Mononuclear cell (primary cell): ENCODE results near the gene WWOX. TPM values are rescaled to one million over a fixed set of nuclear protein-coding genes. Genes with fewer than 3 reads are reported as not detected.

ENCODE experiments used
- H3K27me3 ChIP-seq: 2 replicates; pipeline ENCODE4 v1.6.0; 2011; ENCODE audit warnings: low read length, control low read depth; ENCODE audit not compliant: insufficient read depth
- H3K4me1 ChIP-seq: 2 replicates; pipeline ENCODE4 v1.5.1; 2011; ENCODE audit warnings: mild to moderate bottlenecking, low read length, control low read depth; ENCODE audit not compliant: insufficient read depth
- H3K4me3 ChIP-seq: 2 replicates; pipeline ENCODE4 v1.5.1; 2011; ENCODE audit warnings: mild to moderate bottlenecking, low read length, moderate library complexity
- H3K9me3 ChIP-seq: 2 replicates; pipeline ENCODE4 v1.5.1; 2011; ENCODE audit warnings: low read depth, mild to moderate bottlenecking, control low read depth, low read length
- total RNA-seq: library from RNA; depleted of rRNA; stranded (reverse); fragments of >200 nt; gene quantifications from one replicate; pipeline ENCODE4 v1.2.3, GENCODE V29; 2012

Gene WWOX
- total RNA-seq, 1 donor: 22.7 TPM

GRCh38 chr16:78436023-78436422 lies 336.6 kb downstream of the WWOX start:
- no peaks in the 10 kb centered on the region for H3K4me1 ChIP-seq
- H3K9me3 ChIP-seq: no peaks in the 10 kb centered on the region
- H3K4me3 ChIP-seq: no peak overlapping the region
- no peaks in the 10 kb centered on the region for H3K27me3 ChIP-seq

GRCh38 chr16:78436846-78437245 lies 337.4 kb downstream of the WWOX start:
- Histone ChIP-seq H3K9me3 (no peaks in the 10 kb centered on the region), H3K27me3 (no peaks in the 10 kb centered on the region), H3K4me3 (no peak overlapping the region), H3K4me1 (no peaks in the 10 kb centered on the region)

- no peak overlapping the region for H3K4me3 ChIP-seq
- no peaks in the 10 kb centered on the region for H3K9me3 ChIP-seq
- no peaks in the 10 kb centered on the region for H3K27me3 ChIP-seq
- H3K4me1 ChIP-seq: no peaks in the 10 kb centered on the region
Measured at GRCh38 chr16:78437352-78437968, 338.0 kb downstream of the WWOX start.

GRCh38 chr16:78438219-78438618 lies 338.8 kb downstream of the WWOX start:
- H3K4me3 ChIP-seq: no peak overlapping the region
- no peaks in the 10 kb centered on the region for H3K9me3 ChIP-seq
- H3K4me1 ChIP-seq: no peaks in the 10 kb centered on the region
- no peaks in the 10 kb centered on the region for H3K27me3 ChIP-seq

- no peaks in the 10 kb centered on the region for H3K9me3 ChIP-seq
- no peaks in the 10 kb centered on the region for H3K27me3 ChIP-seq
- no peak overlapping the region for H3K4me3 ChIP-seq
- no peaks in the 10 kb centered on the region for H3K4me1 ChIP-seq
Measured at GRCh38 chr16:78438632-78439031, 339.2 kb downstream of the WWOX start.

- H3K4me3 ChIP-seq: no peak overlapping the region
- H3K9me3 ChIP-seq: no peaks in the 10 kb centered on the region
- no peaks in the 10 kb centered on the region for H3K27me3 ChIP-seq
- H3K4me1 ChIP-seq: no peaks in the 10 kb centered on the region
Measured at GRCh38 chr16:78439646-78440045, 340.2 kb downstream of the WWOX start.

- Histone ChIP-seq H3K9me3 (no peaks in the 10 kb centered on the region), H3K4me1 (no peaks in the 10 kb centered on the region), H3K4me3 (no peak overlapping the region), H3K27me3 (no peaks in the 10 kb centered on the region)
Measured at GRCh38 chr16:78441298-78441697, 341.8 kb downstream of the WWOX start.

GRCh38 chr16:78443542-78444364 lies 344.3 kb downstream of the WWOX start:
- Histone ChIP-seq H3K9me3 (no peaks in the 10 kb centered on the region), H3K4me3 (no peak overlapping the region), H3K4me1 (no peaks in the 10 kb centered on the region), H3K27me3 (no peaks in the 10 kb centered on the region)

GRCh38 chr16:78445818-78446217 lies 346.4 kb downstream of the WWOX start:
- H3K4me1 ChIP-seq: no peaks in the 10 kb centered on the region
- H3K4me3 ChIP-seq: no peak overlapping the region
- no peaks in the 10 kb centered on the region for H3K9me3 ChIP-seq

GRCh38 chr16:78446486-78446885 lies 347.0 kb downstream of the WWOX start:
- no peak overlapping the region for H3K4me3 ChIP-seq
- no peaks in the 10 kb centered on the region for H3K4me1 ChIP-seq
- no peaks in the 10 kb centered on the region for H3K9me3 ChIP-seq
- no peaks in the 10 kb centered on the region for H3K27me3 ChIP-seq

More at GRCh38 chr16:78445818-78446217, 346.4 kb downstream of the WWOX start:
- H3K27me3 ChIP-seq: no peaks in the 10 kb centered on the region

GRCh38 chr16:78446992-78447563 lies 347.6 kb downstream of the WWOX start:
- H3K27me3 ChIP-seq: no peaks in the 10 kb centered on the region
- H3K9me3 ChIP-seq: no peaks in the 10 kb centered on the region
- H3K4me3 ChIP-seq: no peak overlapping the region
- no peaks in the 10 kb centered on the region for H3K4me1 ChIP-seq

- Histone ChIP-seq H3K27me3 (no peaks in the 10 kb centered on the region), H3K4me1 (no peaks in the 10 kb centered on the region), H3K4me3 (no peak overlapping the region), H3K9me3 (no peaks in the 10 kb centered on the region)
Measured at GRCh38 chr16:78448658-78449271, 349.3 kb downstream of the WWOX start.

- Histone ChIP-seq H3K27me3 (no peaks in the 10 kb centered on the region), H3K4me3 (no peak overlapping the region), H3K4me1 (no peaks in the 10 kb centered on the region)
Measured at GRCh38 chr16:78450255-78450654, 350.8 kb downstream of the WWOX start.

GRCh38 chr16:78452025-78452555 lies 352.6 kb downstream of the WWOX start:
- no peaks in the 10 kb centered on the region for H3K9me3 ChIP-seq
- no peak overlapping the region for H3K4me3 ChIP-seq
- no peaks in the 10 kb centered on the region for H3K4me1 ChIP-seq
- H3K27me3 ChIP-seq: no peaks in the 10 kb centered on the region

More at GRCh38 chr16:78450255-78450654, 350.8 kb downstream of the WWOX start:
- H3K9me3 ChIP-seq: no peaks in the 10 kb centered on the region

GRCh38 chr16:78455861-78456260 lies 356.4 kb downstream of the WWOX start:
- Histone ChIP-seq H3K9me3 (no peaks in the 10 kb centered on the region), H3K4me1 (no peaks in the 10 kb centered on the region), H3K4me3 (no peak overlapping the region), H3K27me3 (no peaks in the 10 kb centered on the region)
